H1 (cell line): ENCODE results near the gene EIF2S3B. TPM values are rescaled to one million over a fixed set of nuclear protein-coding genes. Genes with fewer than 3 reads are reported as not detected.

Experiments
- CTCF ChIA-PET: fragments of 300-600 bp; sonication (Branson Sonifier 250); formaldehyde crosslinking; loops from one replicate; lab custom pipeline; 2021; ENCODE audit not compliant: partially characterized antibody; lab: Charles Lee
- POLR2A ChIA-PET: fragments of 300-600 bp; sonication (Branson Sonifier 250); formaldehyde crosslinking; loops from one replicate; lab custom pipeline; 2021; ENCODE audit warnings: inconsistent platforms; ENCODE audit not compliant: partially characterized antibody; lab: Charles Lee
- DNase-seq, 2 experiments: peaks; one replicate each; pipeline versions ENCODE4 v3.0.0 to v3.0.0-alpha.2; 2010 to 2022; ENCODE audit warnings: low spot score in 2 of 2, low read depth in 1 of 2, mixed read lengths in 1 of 2
- FAIRE-seq: peaks from 2 replicates; lab custom pipeline; 2011; peaks lifted over from hg19 to GRCh38; lab: Jason Lieb, UNC
- H2AFZ ChIP-seq: 2 replicates; pipeline ENCODE4 v1.8.1; 2012; ENCODE audit warnings: low read length, inconsistent platforms
- H2AK5ac ChIP-seq: 2 replicates; pipeline ENCODE4 v1.6.1; 2013; ENCODE audit warnings: low read depth, low read length
- H2BK120ac ChIP-seq: replicated peaks from 2 replicates; pipeline ENCODE3; 2013; ENCODE audit warnings: low read depth, low read length, inconsistent platforms
- H2BK12ac ChIP-seq: 2 replicates; pipeline ENCODE4 v1.6.1; 2013; ENCODE audit warnings: low read depth, low read length
- H2BK15ac ChIP-seq: 2 replicates; pipeline ENCODE4 v1.6.1; 2013; ENCODE audit warnings: low read length
- H2BK20ac ChIP-seq: 2 replicates; pipeline ENCODE4 v1.6.1; 2013; ENCODE audit warnings: low read length
- H2BK5ac ChIP-seq: 2 replicates; pipeline ENCODE4 v1.6.1; 2013; ENCODE audit warnings: low read depth, low read length
- H3K14ac ChIP-seq: 2 replicates; pipeline ENCODE4 v1.6.1; 2013; ENCODE audit warnings: inconsistent platforms; ENCODE audit not compliant: insufficient read length
- H3K18ac ChIP-seq: 2 replicates; pipeline ENCODE4 v1.6.1; 2013; ENCODE audit warnings: low read length; ENCODE audit errors: extremely low read depth
- H3K23ac ChIP-seq: 2 replicates; pipeline ENCODE4 v1.6.1; 2013; ENCODE audit warnings: inconsistent platforms; ENCODE audit not compliant: insufficient read length
- H3K23me2 ChIP-seq: 2 replicates; pipeline ENCODE4 v1.6.1; 2013; ENCODE audit warnings: low read depth, low read length
- H3K27ac ChIP-seq: 2 replicates; pipeline ENCODE4 v1.6.1; 2011; ENCODE audit warnings: low read depth, low read length, inconsistent platforms
- H3K27me3 ChIP-seq, 4 experiments: replicated peaks in 1 of 4; 1 replicate in 1 of 4; 2 replicates in 3 of 4; pipeline versions ENCODE4 v1.6.1 to v1.8.1; 2011 to 2013; ENCODE audit warnings: low read length in 3 of 4, mild to moderate bottlenecking in 3 of 4, inconsistent platforms in 2 of 4, mixed read lengths in 2 of 4, moderate library complexity in 1 of 4; ENCODE audit not compliant: control insufficient read depth in 3 of 4, insufficient read depth in 3 of 4; ENCODE audit errors: extremely low read depth in 1 of 4
- H3K36me3 ChIP-seq, 4 experiments: 2 replicates each; pipeline versions ENCODE4 v1.6.1 to v1.8.1; 2011 to 2013; ENCODE audit warnings: mild to moderate bottlenecking in 4 of 4, low read length in 3 of 4, moderate library complexity in 2 of 4, control low read depth in 1 of 4, inconsistent platforms in 1 of 4; ENCODE audit not compliant: insufficient read depth in 4 of 4, control insufficient read depth in 2 of 4
- H3K4ac ChIP-seq: replicated peaks from 2 replicates; pipeline ENCODE3; 2013; ENCODE audit warnings: low read length, low read depth, mixed read lengths, inconsistent platforms; ENCODE audit not compliant: insufficient read length
- H3K4me1 ChIP-seq, 4 experiments: replicated peaks in 1 of 4; 1 replicate in 1 of 4; 2 replicates in 3 of 4; pipeline versions ENCODE4 v1.6.1 to v1.8.1; 2011 to 2013; ENCODE audit warnings: low read length in 3 of 4, inconsistent platforms in 2 of 4, mixed read lengths in 1 of 4; ENCODE audit not compliant: insufficient read depth in 4 of 4, control insufficient read depth in 3 of 4
- H3K4me2 ChIP-seq, 2 experiments: 2 replicates each; pipeline versions ENCODE4 v1.6.1 to v1.8.1; 2011 to 2013; ENCODE audit warnings: low read depth in 2 of 2, low read length in 2 of 2, control low read depth in 1 of 2, inconsistent platforms in 1 of 2, mild to moderate bottlenecking in 1 of 2; ENCODE audit not compliant: insufficient read depth in 1 of 2
- H3K4me3 ChIP-seq, 4 experiments: fragments of 200-600, 300-600 bp in 1 of 4; sonication (generic), shearing (Covaris generic), sonication (Bioruptor Twin) in 1 of 4; 2 replicates each; pipeline versions ENCODE4 v1.5.1 to v1.8.1; 2011 to 2016; ENCODE audit warnings: low read length in 4 of 4, low read depth in 3 of 4, control low read depth in 2 of 4, inconsistent platforms in 2 of 4, mild to moderate bottlenecking in 2 of 4, mixed read lengths in 1 of 4, moderate library complexity in 1 of 4; ENCODE audit not compliant: insufficient read depth in 2 of 4; ENCODE audit errors: extremely low read depth in 1 of 4
- H3K56ac ChIP-seq: replicated peaks from 2 replicates; pipeline ENCODE3; 2013; ENCODE audit warnings: low read depth, mild to moderate bottlenecking, mixed read lengths, low read length, inconsistent platforms; ENCODE audit not compliant: insufficient read length
- H3K79me1 ChIP-seq: 2 replicates; pipeline ENCODE4 v1.6.1; 2013; ENCODE audit warnings: low read depth, low read length, control low read depth
- H3K79me2 ChIP-seq, 2 experiments: 2 replicates each; pipeline versions ENCODE4 v1.6.1 to v1.8.1; 2012 to 2013; ENCODE audit warnings: low read length in 2 of 2, mild to moderate bottlenecking in 2 of 2, inconsistent platforms in 1 of 2; ENCODE audit not compliant: insufficient read depth in 2 of 2, control insufficient read depth in 1 of 2
- H3K9ac ChIP-seq, 4 experiments: replicated peaks in 1 of 4; 1 replicate in 1 of 4; 2 replicates in 3 of 4; pipeline versions ENCODE4 v1.6.1 to v1.8.1; 2011 to 2013; ENCODE audit warnings: low read depth in 3 of 4, low read length in 3 of 4, control low read depth in 2 of 4, mild to moderate bottlenecking in 2 of 4, moderate library complexity in 2 of 4, inconsistent platforms in 1 of 4; ENCODE audit errors: extremely low read depth in 1 of 4
- H3K9me3 ChIP-seq, 2 experiments: 2 replicates each; pipeline versions ENCODE4 v1.6.1 to v1.8.1; 2012 to 2013; ENCODE audit warnings: mild to moderate bottlenecking in 2 of 2, moderate library complexity in 2 of 2, control low read depth in 1 of 2, inconsistent platforms in 1 of 2, low read depth in 1 of 2, low read length in 1 of 2, mixed read lengths in 1 of 2; ENCODE audit not compliant: insufficient read depth in 2 of 2
- H4K20me1 ChIP-seq, 2 experiments: replicated peaks in 1 of 2; 2 replicates each; pipeline versions ENCODE3 to v1.8.1; 2011 to 2013; ENCODE audit warnings: inconsistent platforms in 2 of 2, low read length in 2 of 2, mild to moderate bottlenecking in 1 of 2; ENCODE audit not compliant: insufficient read depth in 2 of 2, control insufficient read depth in 1 of 2
- H4K5ac ChIP-seq: 2 replicates; pipeline ENCODE4 v1.6.1; 2013; ENCODE audit warnings: low read length, low read depth, mixed read lengths, inconsistent platforms; ENCODE audit not compliant: insufficient read length
- H4K8ac ChIP-seq: 2 replicates; pipeline ENCODE4 v1.8.0; 2013; ENCODE audit warnings: mild to moderate bottlenecking, moderate library complexity, low read length, inconsistent platforms; ENCODE audit not compliant: insufficient read depth; ENCODE audit errors: extremely low read depth
- H4K91ac ChIP-seq: replicated peaks from 2 replicates; pipeline ENCODE3; 2013; ENCODE audit warnings: low read length, mixed read lengths, inconsistent platforms; ENCODE audit not compliant: insufficient read length
- ATF2 ChIP-seq: IDR thresholded peaks from 2 replicates; pipeline ENCODE4 v1.6.1; 2012; ENCODE audit warnings: low read length, inconsistent platforms
- CEBPB ChIP-seq: IDR thresholded peaks from 2 replicates; pipeline ENCODE4 v1.6.1; 2012; ENCODE audit warnings: low read depth, low read length
- EP300 ChIP-seq, 2 experiments: IDR thresholded peaks; 1 replicate in 1 of 2; 2 replicates in 1 of 2; pipeline ENCODE4 v1.6.1; 2011 to 2012; ENCODE audit warnings: low read depth in 2 of 2, low read length in 2 of 2, mild to moderate bottlenecking in 2 of 2, borderline replicate concordance in 1 of 2, inconsistent platforms in 1 of 2, moderate library complexity in 1 of 2
- KDM5A ChIP-seq: fragments of 200-600 bp; IDR thresholded peaks from 2 replicates; pipeline ENCODE4 v1.7.1; 2012; ENCODE audit warnings: mild to moderate bottlenecking, low read length, inconsistent platforms, mixed read lengths
- MAFK ChIP-seq: IDR thresholded peaks from 2 replicates; pipeline ENCODE4 v1.6.1; 2012; ENCODE audit warnings: low read depth, mild to moderate bottlenecking, improper control_type of control experiment, low read length
- SIRT6 ChIP-seq: IDR thresholded peaks from one replicate; pipeline ENCODE4 v1.7.1; 2012; ENCODE audit warnings: low read length, inconsistent platforms
- SUZ12 ChIP-seq: fragments of 200-600 bp; sonication (generic); IDR thresholded peaks from 2 replicates; pipeline ENCODE4 v1.6.1; 2012; ENCODE audit warnings: mild to moderate bottlenecking, inconsistent platforms, low read length, moderate library complexity, mixed read lengths
- USF2 ChIP-seq: IDR thresholded peaks from 2 replicates; pipeline ENCODE4 v1.6.1; 2011; ENCODE audit warnings: low read length, improper control_type of control experiment
- WGBS, 2 experiments: shearing (Covaris generic) in 1 of 2; methylation state at CpG; one replicate each; pipeline versions ENCODE4 v1.1.6 to v1.1.7; 2013 to 2015; ENCODE audit warnings: low lambda C conversion rate in 2 of 2, mixed read lengths in 2 of 2, inconsistent platforms in 1 of 2, low coverage in 1 of 2, missing lambda C conversion rate in 1 of 2; ENCODE audit not compliant: insufficient replicate concordance in 2 of 2, insufficient coverage in 1 of 2, insufficient read length in 1 of 2; ENCODE audit errors: extremely low coverage in 1 of 2, missing lambda C conversion rate in 1 of 2; 5-methylcytosine and 5-hydroxymethylcytosine counted together
- polyA plus RNA-seq, 7 experiments: library from polyadenylated mRNA; depleted of rRNA in 3 of 7; stranded (reverse) in 5 of 7; unstranded in 2 of 7; fragments of >200 nt in 5 of 7; fragments of 200-250 nt in 2 of 7; gene quantifications; 1 replicate in 5 of 7; 2 replicates in 1 of 7; 4 replicates in 1 of 7; pipeline versions ENCODE4 v1.2.1 to v1.2.3, GENCODE V29; 2011 to 2013; ENCODE audit warnings: missing spikeins in 2 of 7, mixed read lengths in 2 of 7
- total RNA-seq: library from RNA; stranded (reverse); fragmentation: NEBNext Ultra II Directional; extraction: Animal tissue kit (Norgen Biotek cat#: 25700); gene quantifications from 2 replicates; pipeline ENCODE4 v1.2.1, GENCODE V29; 2021
- TF ChIP-seq, protein P1 (sequence below), 3 experiments: IDR thresholded peaks; 1 replicate in 2 of 3; 2 replicates in 1 of 3; pipeline versions ENCODE4 v1.5.1 to v1.6.1; 2011; ENCODE audit warnings: low read length in 3 of 3, mild to moderate bottlenecking in 3 of 3, inconsistent platforms in 2 of 3, low read depth in 1 of 3, moderate library complexity in 1 of 3; ENCODE audit not compliant: insufficient read depth in 1 of 3; ENCODE audit errors: control extremely low read depth in 1 of 3

Gene EIF2S3B
- total and polyA plus RNA-seq, 2 of the 8 experiments (the other 6 are each of a cell fraction or from before 2014, with no cell fraction given): 3.1 to 6.7 TPM

DNA sequence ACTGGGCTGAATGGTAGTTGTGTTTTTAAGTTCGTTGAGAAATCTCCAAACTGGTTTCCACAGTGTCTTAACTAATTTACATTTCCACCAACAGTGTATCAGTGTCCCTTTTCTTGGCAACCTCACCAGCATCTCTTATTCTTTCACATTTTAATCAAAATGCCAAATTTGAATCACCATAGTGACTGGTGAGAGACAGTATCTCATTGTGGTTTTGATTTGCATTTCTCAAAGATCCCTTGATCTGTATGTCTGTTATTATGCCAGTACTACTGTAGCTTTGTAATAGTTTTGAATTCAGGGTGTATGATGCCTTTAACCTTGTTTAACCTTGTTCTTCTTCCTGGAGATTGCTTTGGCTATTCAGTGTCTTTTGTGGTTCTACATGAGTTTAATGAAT is 2.2 kb upstream of the EIF2S3B start:
- no peak overlapping the region for H4K8ac ChIP-seq
- H3K79me1 ChIP-seq: no peaks in the 10 kb centered on the region
- TF ChIP-seq CEBPB (no peak), MAFK (no peak), ATF2 (no peak), USF2 (no peak), EP300 (IDR thresholded peaks at IDR 0.05; ENCODE audit: borderline replicate concordance in 1 of 2, low read depth in 2 of 2, low read length in 2 of 2) (no peak), SUZ12 (no peak), KDM5A (no peak), SIRT6 (no peak)
- TF ChIP-seq, protein P1, sequence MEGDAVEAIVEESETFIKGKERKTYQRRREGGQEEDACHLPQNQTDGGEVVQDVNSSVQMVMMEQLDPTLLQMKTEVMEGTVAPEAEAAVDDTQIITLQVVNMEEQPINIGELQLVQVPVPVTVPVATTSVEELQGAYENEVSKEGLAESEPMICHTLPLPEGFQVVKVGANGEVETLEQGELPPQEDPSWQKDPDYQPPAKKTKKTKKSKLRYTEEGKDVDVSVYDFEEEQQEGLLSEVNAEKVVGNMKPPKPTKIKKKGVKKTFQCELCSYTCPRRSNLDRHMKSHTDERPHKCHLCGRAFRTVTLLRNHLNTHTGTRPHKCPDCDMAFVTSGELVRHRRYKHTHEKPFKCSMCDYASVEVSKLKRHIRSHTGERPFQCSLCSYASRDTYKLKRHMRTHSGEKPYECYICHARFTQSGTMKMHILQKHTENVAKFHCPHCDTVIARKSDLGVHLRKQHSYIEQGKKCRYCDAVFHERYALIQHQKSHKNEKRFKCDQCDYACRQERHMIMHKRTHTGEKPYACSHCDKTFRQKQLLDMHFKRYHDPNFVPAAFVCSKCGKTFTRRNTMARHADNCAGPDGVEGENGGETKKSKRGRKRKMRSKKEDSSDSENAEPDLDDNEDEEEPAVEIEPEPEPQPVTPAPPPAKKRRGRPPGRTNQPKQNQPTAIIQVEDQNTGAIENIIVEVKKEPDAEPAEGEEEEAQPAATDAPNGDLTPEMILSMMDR (IDR thresholded peaks at IDR 0.05; ENCODE audit: control extremely low read depth in 1 of 3, insufficient read depth in 1 of 3, low read depth in 1 of 3, low read length in 3 of 3): no peak

More for the DNA sequence above, 2.2 kb upstream of the EIF2S3B start:
- no peak overlapping the region for H4K91ac ChIP-seq
- no peak overlapping the region for H3K23ac ChIP-seq
- WGBS, 2 experiments: 94% methylated on average over 1 of the region's 1 CpG; no CpG with 5 or more reads in 1 of the 2 experiments
- POLR2A ChIA-PET: no interaction called here
- H3K14ac ChIP-seq: no peak overlapping the region
- H3K23me2 ChIP-seq: no peaks in the 10 kb centered on the region
- H2BK5ac ChIP-seq: no peak overlapping the region
- H3K36me3 ChIP-seq: no peaks in the 10 kb centered on the region
- no peak overlapping the region for H3K56ac ChIP-seq
- no peak for FAIRE-seq
- no peak overlapping the region for H3K18ac ChIP-seq
- no peak overlapping the region for H3K4me2 ChIP-seq
- no peak overlapping the region for H2AFZ ChIP-seq
- H4K5ac ChIP-seq: no peak overlapping the region
- H3K27me3 ChIP-seq: no peaks in the 10 kb centered on the region
- no peak overlapping the region for H3K9ac ChIP-seq
- H2BK15ac ChIP-seq: no peak overlapping the region
- H2BK120ac ChIP-seq: no peak overlapping the region
- no peaks in the 10 kb centered on the region for H3K4me1 ChIP-seq
- H3K9me3 ChIP-seq: no peaks in the 10 kb centered on the region; a peak in 1 of 4 replicates
- CTCF ChIA-PET: no interaction called here
- no peak overlapping the region for H2BK12ac ChIP-seq
- no peak for DNase-seq
- H3K79me2 ChIP-seq: no peaks in the 10 kb centered on the region
- H3K4ac ChIP-seq: no peak overlapping the region
- no peaks in the 10 kb centered on the region for H4K20me1 ChIP-seq
- no peak overlapping the region for H3K27ac ChIP-seq
- no peak overlapping the region for H3K4me3 ChIP-seq
- H2AK5ac ChIP-seq: no peak overlapping the region
- no peak overlapping the region for H2BK20ac ChIP-seq
